SH-SY5Y (cell line): ENCODE results near the gene EIF4G3.

ENCODE experiments used
- GATA2 ChIP-seq: IDR thresholded peaks from 2 replicates; pipeline ENCODE4 v1.6.1; 2011; ENCODE audit warnings: mild to moderate bottlenecking, low read depth, low read length
- GATA3 ChIP-seq: IDR thresholded peaks from 2 replicates; pipeline ENCODE4 v1.6.1; 2011; ENCODE audit warnings: low read depth, mild to moderate bottlenecking, low read length, moderate library complexity

DNA sequence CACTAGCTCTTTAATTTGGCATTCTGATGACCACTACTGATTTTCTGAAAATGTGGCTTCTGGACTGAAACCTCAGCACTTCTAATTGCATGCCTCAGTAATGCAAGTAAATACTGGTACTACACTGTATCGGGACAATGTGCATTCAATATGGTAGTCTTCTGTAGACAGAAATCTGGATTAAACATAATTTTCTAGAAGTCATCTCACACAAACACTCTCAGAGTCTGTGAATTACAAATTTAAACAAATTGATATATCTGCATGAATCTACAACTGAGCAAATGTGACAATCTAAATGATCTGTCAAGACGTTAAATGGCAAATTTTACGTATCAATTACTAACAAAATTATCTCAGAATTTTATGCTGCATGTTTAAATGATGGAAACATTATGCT lies 413.3 kb downstream of the EIF4G3 start:
- TF ChIP-seq GATA2 (no peak), GATA3 (no peak)
